Body of pancreas (tissue), 4 donors: ENCODE data around the gene PI16.

ENCODE experiments used
- CTCF ChIP-seq, 7 experiments: fragments of 450-650 bp in 4 of 7; fragments of 200-600 bp in 3 of 7; sonication (generic) in 3 of 7; IDR thresholded peaks; one replicate each; pipeline ENCODE4 v1.5.1; 2016 to 2019; ENCODE audit warnings: antibody characterized with exemption in 7 of 7
- POLR2A ChIP-seq, 3 donors: fragments of 450-650 bp; IDR thresholded peaks; one replicate each; pipeline ENCODE4 v1.6.1; 2016; ENCODE audit warnings: antibody characterized with exemption in 3 of 3, mild to moderate bottlenecking in 2 of 3

DNA sequence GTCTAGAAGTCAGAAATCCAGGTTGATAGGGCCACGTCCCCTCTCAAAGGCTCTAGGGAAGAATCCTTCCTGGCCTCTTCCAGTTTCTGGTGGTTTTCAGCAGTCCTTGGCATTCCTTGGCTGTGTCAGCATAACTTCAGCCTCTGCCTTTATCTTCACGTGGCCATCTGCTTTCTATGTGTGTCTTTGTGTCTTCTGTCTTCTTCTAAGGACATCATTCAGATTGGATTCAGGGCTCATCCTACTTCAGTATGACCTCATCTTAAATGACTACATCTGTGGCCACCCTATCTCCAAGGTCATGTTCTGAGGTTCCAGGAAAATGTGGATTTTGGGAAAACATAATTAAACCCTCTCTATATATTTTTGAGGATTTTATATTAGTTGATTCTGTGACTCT is 45.8 kb upstream of the PI16 start:
- TF ChIP-seq CTCF (IDR thresholded peaks at IDR 0.05) (no peak), POLR2A (IDR thresholded peaks at IDR 0.05) (no peak)
